ENCODE results near the gene SEPTIN8. TPM values are rescaled to one million over a fixed set of nuclear protein-coding genes. Genes with fewer than 3 reads are reported as not detected.
"Not testable (repeated sequence)": the region's sequence is repeated elsewhere in the genome, so short reads cannot be mapped to it uniquely, and the experiment has no call there.

Gene SEPTIN8
- total and polyA plus RNA-seq, 2 of the 13 experiments (the other 11 are each of a cell fraction or from before 2014, with no cell fraction given), result 41.4 to 49.9 TPM

- TF ChIP-seq ZNF101 (CRISPR knock-in tag; IDR thresholded peaks at IDR 0.05; ENCODE audit: borderline replicate concordance, low read depth), result no peak
Observed at GRCh38 chr5:132807163-132807838, 30.3 kb upstream of the SEPTIN8 start (continued).

DNA sequence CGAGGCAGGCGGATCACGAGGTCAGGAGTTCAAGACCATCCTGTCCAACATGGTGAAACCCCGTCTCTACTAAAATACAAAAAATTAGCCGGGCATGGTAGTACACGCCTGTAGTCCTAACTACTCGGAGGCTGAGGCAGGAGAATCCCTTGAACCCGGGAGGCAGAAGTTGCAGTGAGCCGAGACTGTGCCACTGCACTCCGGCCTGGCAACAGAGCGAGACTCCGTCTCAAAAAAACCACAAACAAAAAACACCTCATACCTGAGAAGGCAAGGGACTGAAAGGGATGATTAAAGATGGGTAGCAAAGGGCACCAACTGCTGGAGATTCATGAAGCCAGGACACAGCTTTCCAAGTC, 29.7 kb upstream of the SEPTIN8 start:
- Histone ChIP-seq H3K4me2 (ENCODE audit: low read depth, low read length) (peak overlapping the region; percentile 99), H3K27ac (ENCODE audit: extremely low read length, insufficient read depth, low read length) (peak overlapping the region; percentile 100), H3K4me3 (replicated peaks in 1 of 3; ENCODE audit: insufficient read depth in 1 of 3, low read depth in 2 of 3, low read length in 3 of 3) (peak overlapping the region; percentile 64 to 85 (median 82)), H3K4me1 (ENCODE audit: insufficient read depth, low read length) (peaks cover 58% of the 10 kb centered on the region), H3K9ac (ENCODE audit: insufficient read depth, low read depth, low read length) (peak overlapping the region; percentile 99), H3K79me2 (ENCODE audit: insufficient read depth, low read length) (peaks cover 12% of the 10 kb centered on the region)
- H3K27me3 ChIP-seq (ENCODE audit: control insufficient read depth in 1 of 2, insufficient read depth in 2 of 2, low read length in 2 of 2); ATAC-seq; FAIRE-seq; H3K9me3 ChIP-seq (ENCODE audit: low read length); in situ Hi-C loops (cut with HindIII; ENCODE audit: extremely low pct_ligation_motif_present, low pct_unique_long_range_greater_than_20kb); H4K20me1 ChIP-seq (ENCODE audit: insufficient read depth, low read length); H3K36me3 ChIP-seq (replicated peaks in 1 of 2; ENCODE audit: control insufficient read depth in 1 of 2, insufficient read depth in 2 of 2, low read length in 2 of 2); DNase-seq (ENCODE audit: low spot score); H2AFZ ChIP-seq (ENCODE audit: low read length): not testable (repeated sequence)
- intact Hi-C loops (cut with micrococcal nuclease; ENCODE audit: unreplicated experiment), result loop anchor here (1.0 to 2.0 kb wide), 5 partner anchors 14 to 69 kb away; partner anchors contain the start of genes GDF9, KIF3A, SEPTIN8 and UQCRQ
- TSS peak; percentile 59 for BruUV-seq (replicated peaks)
- CTCF ChIA-PET (ENCODE audit: low intra/inter-chr PET ratio, low total read pairs), result interaction anchor here (0.8 to 2.6 kb wide), 3 partner anchors 13 to 76 kb away, joined by 4 to 54 read pairs (median 4); no protein-coding TSS in a partner anchor
- POLR2A ChIA-PET, result interaction anchor here (0.8 to 5.8 kb wide), 24 partner anchors 8 to 245 kb away, joined by 3 to 176 read pairs (median 8); partner anchors contain the start of genes GDF9, HSPA4, IL4 and KIF3A
- under 1% methylated on average over 12 of the region's 12 CpGs for WGBS (ENCODE audit: low lambda C conversion rate)
- peak; percentile 45; the same call in 1 of the 2 replicates for TF ChIP-seq ZFP82 (CRISPR knock-in tag; IDR thresholded peaks at IDR 0.05; ENCODE audit: borderline replicate concordance)
- peak; percentile 46 for TF ChIP-seq CBX1 (IDR thresholded peaks at IDR 0.05; ENCODE audit: low read depth)
- TF ChIP-seq ZNF350 (CRISPR knock-in tag; IDR thresholded peaks at IDR 0.05; ENCODE audit: borderline replicate concordance, low read depth), result peak; percentile 5; the same call in 1 of the 2 replicates
- peak; percentile 8; the same call in 1 of the 2 replicates for TF ChIP-seq KMT2A (CRISPR knock-in tag; IDR thresholded peaks at IDR 0.05)
- TF ChIP-seq DPF2 (CRISPR knock-in tag; IDR thresholded peaks at IDR 0.05; ENCODE audit: borderline replicate concordance, low read depth), result peak; percentile 6; the same call in 1 of the 2 replicates
- TF ChIP-seq, protein P1, sequence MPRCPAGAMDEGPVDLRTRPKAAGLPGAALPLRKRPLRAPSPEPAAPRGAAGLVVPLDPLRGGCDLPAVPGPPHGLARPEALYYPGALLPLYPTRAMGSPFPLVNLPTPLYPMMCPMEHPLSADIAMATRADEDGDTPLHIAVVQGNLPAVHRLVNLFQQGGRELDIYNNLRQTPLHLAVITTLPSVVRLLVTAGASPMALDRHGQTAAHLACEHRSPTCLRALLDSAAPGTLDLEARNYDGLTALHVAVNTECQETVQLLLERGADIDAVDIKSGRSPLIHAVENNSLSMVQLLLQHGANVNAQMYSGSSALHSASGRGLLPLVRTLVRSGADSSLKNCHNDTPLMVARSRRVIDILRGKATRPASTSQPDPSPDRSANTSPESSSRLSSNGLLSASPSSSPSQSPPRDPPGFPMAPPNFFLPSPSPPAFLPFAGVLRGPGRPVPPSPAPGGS (CRISPR knock-in tag; IDR thresholded peaks at IDR 0.05), result 0 out of 2 replicates have a peak, but pooled peaks have one; percentile 19
- TF ChIP-seq ZFY (CRISPR knock-in tag; IDR thresholded peaks at IDR 0.05), result peak; percentile 29; the same call in 1 of the 2 replicates
- 0 out of 2 replicates have a peak, but pooled peaks have one; percentile 28 for TF ChIP-seq ZNF235 (CRISPR knock-in tag; IDR thresholded peaks at IDR 0.05; ENCODE audit: borderline replicate concordance)
- peak; percentile 11; the same call in 1 of the 2 replicates for TF ChIP-seq HDAC1 (CRISPR knock-in tag; IDR thresholded peaks at IDR 0.05)
- 0 out of 2 replicates have a peak, but pooled peaks have one; percentile 46 for TF ChIP-seq ZNF850 (CRISPR knock-in tag; conservative IDR thresholded peaks at IDR 0.05)
- 0 out of 2 replicates have a peak, but pooled peaks have one; percentile 38 for TF ChIP-seq YEATS4 (CRISPR knock-in tag; IDR thresholded peaks at IDR 0.05; ENCODE audit: borderline replicate concordance)
- TF ChIP-seq ZNF775 (CRISPR knock-in tag; IDR thresholded peaks at IDR 0.05; ENCODE audit: borderline replicate concordance), result peak; percentile 6; the same call in 1 of the 2 replicates
- peak; percentile 7; the same call in 1 of the 2 replicates for TF ChIP-seq ADNP (CRISPR knock-in tag; IDR thresholded peaks at IDR 0.05)
- peak; percentile 52; the same call in 1 of the 2 replicates for TF ChIP-seq ZNF670 (CRISPR knock-in tag; IDR thresholded peaks at IDR 0.05; ENCODE audit: borderline replicate concordance)
- 0 out of 2 replicates have a peak, but pooled peaks have one; percentile 4 for TF ChIP-seq PHF20 (CRISPR knock-in tag; IDR thresholded peaks at IDR 0.05)

All from HepG2 (cell line).